HepG2 (cell line): ENCODE data around the gene KLHL36. TPM values are rescaled to one million over a fixed set of nuclear protein-coding genes. Genes with fewer than 3 reads are reported as not detected.

Experiments used
- BRCA1 ChIP-seq: sonication (generic); formaldehyde crosslinking; IDR thresholded peaks from 2 replicates; pipeline ENCODE4 v1.4.0; 2020; ENCODE audit warnings: missing genetic modification reagents
- E2F2 ChIP-seq: sonication (generic); formaldehyde crosslinking; IDR thresholded peaks from 2 replicates; pipeline ENCODE4 v1.4.0; 2020; ENCODE audit warnings: missing genetic modification reagents, borderline replicate concordance
- ETV6 ChIP-seq: sonication (generic); formaldehyde crosslinking; conservative IDR thresholded peaks from 2 replicates; pipeline ENCODE4 v1.4.0; 2020; ENCODE audit warnings: missing genetic modification reagents
- GATAD2A ChIP-seq: IDR thresholded peaks from 2 replicates; pipeline ENCODE4 v1.6.1; 2016
- GTF2F1 ChIP-seq: fragments of 150-350 bp; IDR thresholded peaks from 2 replicates; pipeline ENCODE4 v1.6.1; 2014; ENCODE audit warnings: low read length
- HINFP ChIP-seq: sonication (generic); formaldehyde crosslinking; IDR thresholded peaks from 2 replicates; pipeline ENCODE4 v1.4.0; 2020; ENCODE audit warnings: low read depth, mild to moderate bottlenecking, missing genetic modification reagents
- PHB2 ChIP-seq: fragments of 450-650 bp; IDR thresholded peaks from 2 replicates; pipeline ENCODE4 v1.6.1; 2018; ENCODE audit not compliant: partially characterized antibody
- SOX5 ChIP-seq: IDR thresholded peaks from 2 replicates; pipeline ENCODE4 v1.6.1; 2016; ENCODE audit warnings: borderline replicate concordance
- SRSF4 ChIP-seq: fragments of 200-400 bp; formaldehyde crosslinking; IDR thresholded peaks from one replicate; pipeline ENCODE4 v1.6.1; 2018; ENCODE audit warnings: mild to moderate bottlenecking, low read depth, low read length, moderate library complexity; ENCODE audit not compliant: poor library complexity, severe bottlenecking
- TBX2 ChIP-seq: sonication (generic); formaldehyde crosslinking; IDR thresholded peaks from 2 replicates; pipeline ENCODE4 v1.5.0; 2020; ENCODE audit warnings: missing genetic modification reagents, mild to moderate bottlenecking, borderline replicate concordance
- YEATS2 ChIP-seq: sonication (generic); formaldehyde crosslinking; IDR thresholded peaks from 2 replicates; pipeline ENCODE4 v1.4.0; 2020; ENCODE audit warnings: missing genetic modification reagents, borderline replicate concordance
- ZBTB14 ChIP-seq: sonication (generic); formaldehyde crosslinking; IDR thresholded peaks from 2 replicates; pipeline ENCODE4 v1.4.0; 2020; ENCODE audit warnings: missing genetic modification reagents
- ZFP62 ChIP-seq: sonication (generic); formaldehyde crosslinking; IDR thresholded peaks from 2 replicates; pipeline ENCODE4 v1.4.0; 2020; ENCODE audit warnings: missing genetic modification reagents
- ZFP82 ChIP-seq: sonication (generic); formaldehyde crosslinking; IDR thresholded peaks from 2 replicates; pipeline ENCODE4 v1.5.1; 2020; ENCODE audit warnings: mild to moderate bottlenecking, missing genetic modification reagents, borderline replicate concordance
- ZNF160 ChIP-seq: sonication (generic); formaldehyde crosslinking; IDR thresholded peaks from 2 replicates; pipeline ENCODE4 v1.8.0; 2022; ENCODE audit warnings: mild to moderate bottlenecking, inconsistent platforms, missing genetic modification reagents
- ZNF260 ChIP-seq: sonication (generic); formaldehyde crosslinking; IDR thresholded peaks from 2 replicates; pipeline ENCODE4 v1.4.0; 2020; ENCODE audit warnings: missing genetic modification reagents, low read depth, mild to moderate bottlenecking, borderline replicate concordance
- ZNF276 ChIP-seq: sonication (generic); formaldehyde crosslinking; IDR thresholded peaks from 2 replicates; pipeline ENCODE4 v1.4.0; 2020; ENCODE audit warnings: mild to moderate bottlenecking, low read depth, missing genetic modification reagents
- ZNF329 ChIP-seq: sonication (generic); formaldehyde crosslinking; IDR thresholded peaks from 2 replicates; pipeline ENCODE4 v1.9.0; 2021; ENCODE audit warnings: low read depth, mild to moderate bottlenecking, missing genetic modification reagents
- ZNF367 ChIP-seq: sonication (generic); formaldehyde crosslinking; IDR thresholded peaks from 2 replicates; pipeline ENCODE4 v1.4.0; 2020; ENCODE audit warnings: missing genetic modification reagents, borderline replicate concordance
- ZNF558 ChIP-seq: sonication (generic); formaldehyde crosslinking; IDR thresholded peaks from 2 replicates; pipeline ENCODE4 v1.9.0; 2022; ENCODE audit warnings: mild to moderate bottlenecking, missing genetic modification reagents, borderline replicate concordance
- ZNF607 ChIP-seq: sonication (generic); formaldehyde crosslinking; IDR thresholded peaks from 2 replicates; pipeline ENCODE4 v1.5.1; 2020; ENCODE audit warnings: missing genetic modification reagents, mild to moderate bottlenecking, borderline replicate concordance
- ZNF737 ChIP-seq: sonication (generic); formaldehyde crosslinking; IDR thresholded peaks from 2 replicates; pipeline ENCODE4 v1.5.0; 2020; ENCODE audit warnings: missing genetic modification reagents, mild to moderate bottlenecking, borderline replicate concordance
- ZNF790 ChIP-seq: sonication (generic); formaldehyde crosslinking; IDR thresholded peaks from 2 replicates; pipeline ENCODE4 v1.8.0; 2022; ENCODE audit warnings: missing genetic modification reagents, mild to moderate bottlenecking, borderline replicate concordance
- ZSCAN20 ChIP-seq: sonication (generic); formaldehyde crosslinking; IDR thresholded peaks from 2 replicates; pipeline ENCODE4 v1.4.0; 2020; ENCODE audit warnings: missing genetic modification reagents, mild to moderate bottlenecking, borderline replicate concordance
- polyA plus RNA-seq, 8 experiments: library from polyadenylated mRNA; depleted of rRNA in 3 of 8; stranded (reverse) in 7 of 8; unstranded in 1 of 8; fragments of >200 nt; fragmentation: Illumina TruSeq in 4 of 8; extraction: Trizol in 4 of 8; gene quantifications; 2 replicates each; pipeline versions ENCODE4 v1.2.1 to v1.2.3, GENCODE V29; 2011 to 2016; ENCODE audit warnings: low read depth in 4 of 8, missing spikeins in 1 of 8, mixed read lengths in 1 of 8; ENCODE audit not compliant: insufficient read depth in 1 of 8
- total RNA-seq, 5 experiments: library from RNA; depleted of rRNA; stranded (reverse); fragments of >200 nt; fragmentation: Illumina TruSeq; extraction: Trizol; gene quantifications; 2 replicates each; pipeline ENCODE4 v1.2.3, GENCODE V29; 2016; ENCODE audit warnings: low read depth in 1 of 5

KLHL36 gene
- total and polyA plus RNA-seq, 2 of the 13 experiments (the other 11 are each of a cell fraction or from before 2014, with no cell fraction given) = 24.3 to 26.0 TPM

- TF ChIP-seq E2F2 (CRISPR knock-in tag) (no peak), ZBTB14 (CRISPR knock-in tag) (0 out of 2 replicates have a peak, but pooled peaks have one; percentile 24), TBX2 (CRISPR knock-in tag) (peak; percentile 75), ZNF607 (CRISPR knock-in tag) (peak; percentile 76; the same call in 1 of the 2 replicates), ZNF558 (CRISPR knock-in tag) (peak; percentile 38; the same call in 1 of the 2 replicates), PHB2 (no peak), ZFP62 (no peak), ZNF790 (CRISPR knock-in tag) (0 out of 2 replicates have a peak, but pooled peaks have one; percentile 54), ZNF276 (peak; percentile 83; the same call in 1 of the 2 replicates), ZNF367 (CRISPR knock-in tag) (no peak; the same call in 1 of the 2 replicates), ZNF160 (CRISPR knock-in tag) (peak; percentile 67; the same call in 1 of the 2 replicates), GTF2F1 (no peak), SOX5 (no peak), ZSCAN20 (peak; percentile 90; the same call in 1 of the 2 replicates), ZNF737 (no peak), ZNF260 (no peak), ETV6 (peak; percentile 79; the same call in 1 of the 2 replicates), SRSF4 (no peak), BRCA1 (CRISPR knock-in tag) (no peak), YEATS2 (CRISPR knock-in tag) (peak; percentile 47; the same call in 1 of the 2 replicates), GATAD2A (CRISPR knock-in tag) (no peak), HINFP (CRISPR knock-in tag) (0 out of 2 replicates have a peak, but pooled peaks have one; percentile 35), ZFP82 (CRISPR knock-in tag) (no peak), ZNF329 (0 out of 2 replicates have a peak, but pooled peaks have one; percentile 50)
Observed at GRCh38 chr16:84647828-84648594, at the start of gene KLHL36 (continued).
